Upper lobe of left lung (tissue), 4 donors: ENCODE measurements around the gene FCER2.

Experiments
- CTCF ChIP-seq, 6 experiments: fragments of 450-650 bp in 4 of 6; fragments of 200-600 bp in 2 of 6; sonication (generic) in 2 of 6; IDR thresholded peaks; one replicate each; pipeline ENCODE4 v1.5.1; 2016 to 2019; ENCODE audit warnings: antibody characterized with exemption in 6 of 6
- EP300 ChIP-seq, 4 donors: sonication (generic); formaldehyde crosslinking; IDR thresholded peaks; one replicate each; pipeline ENCODE4 v1.5.1; 2017; ENCODE audit warnings: antibody characterized with exemption in 4 of 4, control low read depth in 2 of 4
- POLR2A ChIP-seq, 4 donors: fragments of 450-650 bp; IDR thresholded peaks; one replicate each; pipeline ENCODE4 v1.5.1; 2016 to 2017; ENCODE audit warnings: antibody characterized with exemption in 4 of 4, mild to moderate bottlenecking in 2 of 4
- POLR2AphosphoS5 ChIP-seq, 2 donors: sonication (generic); formaldehyde crosslinking; IDR thresholded peaks; one replicate each; pipeline ENCODE4 v1.5.1; 2017; ENCODE audit warnings: antibody characterized with exemption in 2 of 2

- TF ChIP-seq CTCF (IDR thresholded peaks at IDR 0.05) (no peak), POLR2A (IDR thresholded peaks at IDR 0.05) (no peak), POLR2AphosphoS5 (IDR thresholded peaks at IDR 0.05) (no peak), EP300 (IDR thresholded peaks at IDR 0.05) (no peak)
These were observed 2.2 kb downstream of the FCER2 start for GRCh38 chr19:7699417-7700401.
